Esophagus squamous epithelium (tissue), 4 donors: ENCODE data around the gene GPC3.
A peak's percentile ranks its signal among the peaks of the same experiment; 100 is the strongest.

ENCODE experiments used
- CTCF ChIP-seq, 6 experiments: fragments of 450-650 bp in 4 of 6; fragments of 200-600 bp in 2 of 6; sonication (generic) in 2 of 6; IDR thresholded peaks; one replicate each; pipeline ENCODE4 v1.5.1; 2016 to 2019; ENCODE audit warnings: antibody characterized with exemption in 6 of 6, mild to moderate bottlenecking in 4 of 6, moderate library complexity in 4 of 6
- POLR2A ChIP-seq, 4 donors: fragments of 450-650 bp; IDR thresholded peaks; one replicate each; pipeline ENCODE4 v1.6.1; 2017; ENCODE audit warnings: antibody characterized with exemption in 4 of 4, mild to moderate bottlenecking in 4 of 4, moderate library complexity in 3 of 4

DNA sequence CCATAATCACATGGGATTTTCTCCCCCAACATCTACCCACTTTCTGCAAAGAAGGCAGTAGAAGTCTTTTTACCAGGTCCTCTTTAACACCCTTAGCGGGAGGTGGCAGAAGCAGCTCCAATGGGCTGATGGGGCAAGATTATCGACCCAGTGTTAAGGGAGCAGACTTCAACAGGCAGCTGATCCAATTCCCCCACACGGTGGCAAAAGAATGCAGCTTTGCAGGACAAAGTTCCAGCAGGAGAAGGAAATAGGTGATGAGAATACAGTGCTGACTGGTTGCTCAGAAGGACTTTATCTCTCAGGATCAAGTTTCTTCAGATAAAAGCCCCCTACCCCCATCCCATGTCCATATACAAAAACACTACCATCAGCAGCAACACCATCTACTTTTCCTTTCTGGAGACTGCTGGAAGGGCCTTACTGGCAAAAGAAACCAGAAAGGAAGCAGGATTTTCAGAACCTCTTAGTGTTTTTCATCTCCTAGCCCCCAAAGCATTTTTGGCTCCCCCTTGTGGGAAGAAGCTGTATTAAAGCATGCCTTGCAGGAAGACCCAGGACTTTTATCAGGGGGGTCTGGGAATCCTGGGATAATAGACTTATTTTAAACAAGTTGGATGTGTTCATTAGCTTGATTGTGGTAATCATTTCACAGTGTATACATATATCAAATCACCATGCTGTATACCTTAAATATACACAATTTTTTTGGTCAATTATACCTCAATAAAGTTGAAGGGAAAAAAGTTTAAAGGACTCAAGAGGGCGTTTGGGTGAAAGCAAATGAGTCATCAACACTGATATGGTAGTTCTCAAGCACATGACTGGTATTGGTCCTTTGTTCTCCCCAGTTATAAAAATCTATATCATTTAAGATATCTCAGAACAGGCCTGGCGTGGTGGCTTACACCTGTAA, 146.4 kb downstream of the GPC3 start:
- TF ChIP-seq CTCF (IDR thresholded peaks at IDR 0.05) (peak in 4 of 6 experiments; percentile 9 to 33 (median 22)), POLR2A (IDR thresholded peaks at IDR 0.05) (no peak)
